GM21528 (cell line): ENCODE measurements around the gene PKIG.
"Not testable (repeated sequence)": the region's sequence is repeated elsewhere in the genome, so short reads cannot be mapped to it uniquely, and the experiment has no call there.

Experiments
- ATAC-seq: cut with Tn5 transposase; IDR thresholded peaks from one replicate; pipeline ENCODE4 v1.9.1; 2021; ENCODE audit warnings: mild to moderate bottlenecking, moderate library complexity; ENCODE audit not compliant: unreplicated experiment, low FRiP score

Gene PKIG

DNA sequence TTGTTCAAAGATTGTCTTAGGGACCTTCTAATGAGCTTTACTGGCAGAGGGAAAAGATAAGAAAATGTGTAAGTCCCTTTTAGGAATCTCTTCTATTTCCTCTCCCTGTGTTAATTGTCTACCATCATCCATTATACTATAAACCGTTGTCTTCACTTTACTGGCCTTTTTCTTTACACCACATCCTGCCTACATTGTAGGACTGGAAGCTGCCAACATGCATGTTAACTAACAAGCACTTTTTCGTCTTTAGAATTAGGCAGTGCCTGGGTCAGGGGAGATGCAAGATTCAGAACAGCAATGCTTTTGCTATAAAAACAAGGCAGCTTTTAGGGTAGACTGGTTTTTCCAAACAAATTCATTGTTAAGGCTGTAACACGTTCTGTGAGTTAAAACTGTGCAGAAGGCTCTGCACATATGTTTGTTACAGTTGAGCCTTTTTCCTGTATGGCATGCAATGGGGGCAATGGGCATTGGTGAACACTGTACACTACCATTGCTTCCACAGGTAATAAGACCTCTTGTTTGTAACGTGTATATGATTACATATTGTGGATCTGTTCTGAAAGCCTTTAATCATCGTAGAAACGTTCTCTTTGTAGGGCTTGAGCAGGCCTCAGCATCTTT lies 10.9 kb upstream of the PKIG start:
- ATAC-seq = no peak

DNA sequence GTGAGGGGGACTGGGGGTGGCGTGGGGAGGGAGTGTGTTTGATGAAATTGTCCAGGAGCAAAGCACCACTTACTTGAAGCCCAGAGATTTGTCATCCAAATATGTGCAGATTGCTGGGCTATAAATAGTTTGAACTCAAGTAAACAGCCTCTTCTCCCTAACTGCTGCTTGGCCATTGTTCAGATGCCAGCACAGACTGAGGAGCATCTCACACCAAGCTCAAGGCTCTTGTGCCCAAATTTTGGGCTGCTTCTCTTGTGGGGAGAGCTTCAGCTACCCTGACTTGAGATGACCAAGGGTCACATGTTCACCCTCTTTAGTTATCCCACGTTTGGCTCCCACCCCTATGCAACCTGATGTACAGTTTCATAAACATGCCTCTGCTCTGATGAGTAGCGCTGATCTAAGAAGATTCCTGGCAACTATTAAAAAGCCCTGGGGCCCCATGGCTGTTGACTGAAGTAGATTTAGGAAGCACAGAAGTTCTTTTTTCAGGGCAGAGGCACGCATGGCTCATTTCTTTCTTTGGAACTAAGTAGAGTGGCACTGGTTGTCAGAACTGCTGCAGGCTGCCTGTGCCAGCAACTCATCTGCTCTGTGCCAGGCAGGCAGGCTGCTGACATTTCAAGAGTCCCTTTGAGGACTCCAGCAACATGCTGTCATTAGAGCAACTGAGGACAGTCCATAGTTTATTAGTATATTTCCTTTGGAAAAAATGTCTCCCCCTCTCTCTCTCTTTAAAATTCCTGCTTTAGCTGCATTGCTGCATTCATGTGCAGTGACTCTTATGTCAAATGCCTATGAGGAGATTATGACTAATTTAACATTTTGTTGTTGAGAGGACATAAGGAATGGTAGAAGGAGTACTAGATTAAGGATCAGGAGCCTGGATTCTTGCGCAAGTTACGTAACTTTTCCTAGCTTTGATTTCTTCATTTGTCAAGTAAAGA lies 9.6 kb upstream of the PKIG start:
- ATAC-seq = no peak

DNA sequence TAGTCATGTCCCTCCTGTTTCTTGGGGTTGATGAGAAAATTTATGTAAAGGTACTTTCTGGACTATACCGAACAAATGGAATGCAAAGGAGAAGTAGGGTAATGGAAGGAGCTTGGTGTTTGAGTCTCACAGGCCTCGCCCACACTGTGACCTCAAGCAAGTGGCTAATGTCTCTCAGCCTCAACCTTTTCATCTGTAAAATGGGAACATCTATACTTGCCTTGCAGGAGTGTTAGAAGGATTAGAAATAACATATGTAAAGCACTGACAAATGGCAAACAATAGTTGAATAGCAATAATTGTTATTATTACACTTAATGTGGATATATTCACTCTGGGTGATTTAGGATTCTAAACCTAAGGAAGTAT lies 8.9 kb upstream of the PKIG start:
- ATAC-seq = no peak

DNA sequence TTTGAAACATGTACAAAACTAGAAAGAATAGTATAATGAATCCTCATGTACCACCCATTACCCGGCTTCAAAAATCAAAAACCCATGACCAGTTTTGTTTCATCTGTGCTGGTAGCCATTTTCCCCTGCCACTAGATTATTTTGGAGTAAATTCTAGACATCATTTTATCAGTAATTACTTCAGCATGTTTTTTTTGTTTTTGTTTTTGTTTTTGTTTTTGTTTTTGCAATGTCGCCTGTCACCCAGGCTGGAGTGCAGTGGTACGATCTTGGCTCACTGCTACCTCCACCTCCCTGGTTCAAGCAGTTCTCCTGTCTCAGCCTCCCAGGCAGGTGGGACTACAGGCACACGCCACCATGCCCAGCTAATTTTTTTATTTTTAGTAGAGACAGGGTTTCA lies 8.0 kb upstream of the PKIG start:
- ATAC-seq = no peak

DNA sequence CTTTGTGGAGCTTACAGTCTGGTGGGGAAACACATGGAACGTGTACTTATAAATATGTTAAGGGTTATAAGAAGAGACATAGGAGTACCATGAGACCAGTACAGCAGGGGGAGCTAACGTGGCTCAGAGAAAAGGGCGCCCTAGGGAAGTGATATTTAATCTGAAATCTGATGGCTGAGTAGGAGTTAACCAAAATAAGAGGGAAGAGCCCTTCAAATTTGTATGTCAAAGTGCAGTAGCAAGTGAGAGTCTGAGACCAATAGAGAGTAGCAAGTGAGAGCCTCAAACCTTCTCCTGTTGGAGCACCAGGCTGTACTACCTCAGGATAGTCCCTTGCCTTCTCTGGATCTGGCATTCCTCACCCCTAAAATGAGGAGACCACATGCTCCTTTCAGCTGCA lies 6.1 kb upstream of the PKIG start:
- ATAC-seq = no peak

DNA sequence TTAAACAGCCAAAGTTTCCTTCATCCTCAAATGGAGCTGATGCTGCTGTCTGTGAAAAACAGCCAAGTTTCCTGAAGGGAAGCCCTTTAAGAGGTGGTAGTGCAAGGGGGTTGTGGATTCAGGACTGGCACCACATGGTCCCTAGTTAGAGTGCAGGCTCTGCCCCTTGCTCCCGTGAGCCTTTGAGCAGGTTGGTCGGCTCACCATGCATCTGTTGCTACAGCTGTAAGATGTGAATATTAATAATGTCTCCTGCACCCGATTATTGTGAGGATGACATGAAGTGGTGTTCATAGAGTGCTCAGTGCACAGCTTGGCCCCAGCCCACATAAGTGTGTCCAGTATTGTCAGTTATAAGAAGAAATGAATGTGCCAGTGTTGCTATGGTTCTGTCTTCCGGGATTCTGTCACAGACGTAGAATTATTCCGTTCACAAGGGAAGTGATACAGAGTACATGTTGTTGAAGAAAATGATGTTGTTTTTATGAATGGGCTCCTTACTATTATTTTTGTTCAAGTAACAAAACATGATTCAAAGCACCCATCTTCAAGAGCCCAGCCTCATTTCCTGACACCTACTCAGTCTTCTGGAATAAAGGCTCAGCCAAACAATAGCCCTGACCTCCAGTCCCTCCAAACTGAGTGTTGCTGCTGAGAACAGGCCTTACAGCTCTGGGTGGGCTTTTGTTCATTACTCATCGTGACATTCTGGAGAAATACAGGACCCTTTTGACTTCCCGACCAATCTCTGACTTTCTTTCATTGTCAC lies 2.9 kb upstream of the PKIG start:
- no peak for ATAC-seq

DNA sequence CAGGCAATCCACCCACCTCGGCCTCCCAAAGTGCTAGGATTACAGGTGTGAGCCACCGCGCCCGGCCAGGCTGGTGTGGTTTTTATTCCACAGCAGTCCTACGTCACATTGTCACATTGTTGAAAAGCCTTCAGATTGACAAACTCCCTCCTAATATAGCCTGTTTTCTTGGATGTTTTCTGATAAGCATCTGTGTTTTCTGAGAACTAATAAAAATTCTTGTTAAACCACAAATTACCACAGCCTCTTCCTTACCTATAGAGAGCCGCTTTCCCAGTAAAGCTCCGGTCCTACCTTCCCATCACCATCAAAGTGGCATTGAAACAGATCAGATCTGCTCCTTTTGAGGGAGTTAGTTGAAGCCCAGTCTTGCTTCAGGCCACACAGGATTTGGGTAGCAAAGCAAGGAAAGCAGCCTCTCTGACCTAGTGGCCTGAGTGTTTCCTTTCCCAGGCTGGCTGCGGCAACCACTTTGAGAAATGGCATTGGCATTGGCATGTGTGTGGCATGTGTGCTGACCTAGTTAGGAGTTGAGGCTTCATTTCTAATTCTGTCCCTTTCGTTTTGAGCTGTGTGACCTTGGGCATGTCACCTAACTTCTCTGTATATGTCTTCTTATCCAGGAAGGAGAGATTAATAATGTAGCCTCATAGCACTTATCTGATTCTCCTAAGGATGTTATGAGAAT lies 1.7 kb upstream of the PKIG start:
- ATAC-seq = no peak

DNA sequence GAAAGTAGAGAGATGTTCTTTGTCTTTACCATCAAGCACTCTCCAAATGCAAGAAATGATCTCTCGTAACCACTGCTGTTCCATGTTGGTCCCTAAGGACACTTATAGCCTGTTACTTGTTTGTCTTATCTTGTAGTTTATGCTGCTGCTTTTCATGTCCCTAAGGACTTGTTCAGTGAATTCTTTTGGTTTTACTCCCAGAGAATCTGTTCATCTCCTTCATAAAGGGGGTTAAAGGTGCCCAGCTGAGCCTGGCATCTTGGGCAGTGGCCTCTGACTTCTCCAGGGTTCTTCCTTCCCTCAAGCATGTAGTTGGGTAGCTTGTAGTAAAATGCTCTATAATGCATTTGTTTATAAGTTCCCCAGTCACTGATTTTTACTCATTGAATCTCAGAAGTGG lies 864 bp upstream of the PKIG start:
- no peak for ATAC-seq

DNA sequence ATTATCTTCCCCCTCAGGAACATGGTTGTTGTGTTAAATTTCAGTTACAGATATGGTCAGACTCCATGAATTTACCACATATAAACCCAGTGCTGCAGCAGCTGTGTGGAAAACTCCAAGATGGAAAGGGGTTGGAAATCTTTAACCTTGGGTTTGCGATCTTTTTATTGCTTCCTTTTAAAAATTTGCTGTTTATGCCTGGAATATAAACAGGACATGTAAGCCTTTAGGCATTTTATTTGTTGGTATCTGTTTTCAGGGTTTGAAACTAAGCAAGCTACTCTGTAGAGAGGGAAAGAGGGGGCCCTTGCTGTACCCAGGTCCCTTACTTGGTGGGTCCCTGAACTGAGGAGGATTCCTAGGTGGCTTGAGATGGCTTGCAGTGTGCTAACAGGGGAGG lies 778 bp downstream of the PKIG start:
- no peak for ATAC-seq

DNA sequence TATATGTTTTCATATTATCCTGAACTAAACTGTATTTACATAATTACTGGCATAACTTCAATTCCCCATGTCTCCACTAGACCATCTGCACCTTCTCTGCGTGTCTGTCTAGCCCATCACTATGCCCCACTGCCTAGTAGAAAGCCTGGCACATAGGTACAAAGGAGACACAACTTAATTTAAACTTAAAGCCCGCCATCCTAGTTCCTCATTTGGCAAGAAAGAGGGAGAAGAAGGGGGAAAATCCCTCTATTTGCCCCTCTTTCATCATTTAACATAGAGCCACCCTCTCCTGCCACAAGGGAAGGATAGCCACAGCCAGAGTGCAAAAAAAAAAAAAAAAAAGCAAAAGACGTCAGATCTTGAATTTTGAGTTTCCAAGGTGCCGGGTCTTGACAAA lies 1.8 kb downstream of the PKIG start:
- no peak for ATAC-seq

DNA sequence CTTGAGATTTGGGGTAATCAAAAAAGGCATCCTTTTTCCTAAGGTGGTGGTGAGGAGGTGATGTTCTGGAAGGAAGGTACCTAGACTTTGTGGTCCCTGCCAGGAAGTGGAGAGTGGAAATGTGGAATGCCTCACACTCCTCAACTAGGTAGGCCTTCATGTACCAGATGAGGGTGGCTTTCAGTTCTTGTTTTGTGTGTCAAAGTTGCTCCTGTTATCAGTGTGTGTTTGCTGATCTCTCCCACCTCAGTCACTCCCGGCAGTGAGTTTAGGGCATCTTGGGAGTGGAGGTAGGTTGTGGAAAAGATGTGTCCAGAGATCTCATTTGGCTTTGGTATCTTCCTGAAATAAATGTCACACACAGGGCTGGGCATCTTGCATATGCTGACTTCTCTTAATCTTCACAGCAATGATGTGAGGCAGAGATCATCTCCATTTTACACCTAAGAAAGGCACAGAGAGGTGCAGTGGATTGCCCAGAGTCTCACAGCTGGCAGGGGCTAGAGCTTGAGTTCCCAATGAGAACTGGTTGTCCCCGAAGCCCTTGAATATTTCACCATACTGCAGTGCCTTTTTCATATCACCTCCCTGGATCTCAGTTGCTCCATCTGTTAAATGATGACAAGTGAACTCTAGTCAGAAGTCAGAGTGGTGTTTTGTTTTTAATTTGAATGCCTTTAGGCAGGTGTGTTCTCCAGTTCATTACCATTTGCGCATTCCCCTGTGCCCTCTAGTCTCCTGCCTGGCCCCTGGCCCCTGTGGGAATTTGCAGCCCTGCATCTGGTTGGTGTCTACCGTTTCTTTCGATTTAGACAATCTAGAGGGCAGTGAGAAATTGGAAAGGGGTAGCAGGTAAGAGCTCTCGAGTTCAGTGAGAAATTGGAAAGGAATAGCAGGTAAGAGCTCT lies 2.9 kb downstream of the PKIG start:
- ATAC-seq = no peak

DNA sequence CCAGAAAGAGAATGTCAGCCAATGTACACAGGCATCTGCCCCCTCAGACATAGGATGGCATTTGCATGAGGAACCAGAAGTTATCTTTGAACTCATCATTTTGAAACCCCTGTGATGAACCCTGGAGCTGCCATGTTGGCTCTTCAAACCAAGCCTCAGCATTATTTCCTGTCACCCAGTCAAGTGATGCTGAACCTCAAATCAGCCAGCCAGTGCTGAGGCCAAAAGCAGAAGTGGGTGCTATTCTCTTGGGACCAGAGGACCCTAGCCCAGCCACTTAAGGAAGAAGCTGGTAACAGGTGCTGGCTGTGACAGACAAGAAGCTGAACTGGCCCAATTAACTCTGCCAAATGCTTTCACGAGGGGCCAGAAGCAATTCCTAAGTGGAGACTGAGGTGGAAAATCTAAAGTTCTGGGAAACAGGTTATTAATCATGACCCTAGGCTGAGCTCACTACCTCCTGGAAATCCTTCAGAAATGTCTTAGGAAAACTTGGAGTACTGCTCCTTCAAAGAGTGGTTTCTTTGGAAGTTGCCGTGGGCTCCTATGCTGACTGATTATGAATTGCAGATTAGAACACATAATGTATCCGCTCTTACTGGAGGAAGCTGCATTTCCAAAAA lies 4.0 kb downstream of the PKIG start:
- peak; percentile 65 for ATAC-seq

DNA sequence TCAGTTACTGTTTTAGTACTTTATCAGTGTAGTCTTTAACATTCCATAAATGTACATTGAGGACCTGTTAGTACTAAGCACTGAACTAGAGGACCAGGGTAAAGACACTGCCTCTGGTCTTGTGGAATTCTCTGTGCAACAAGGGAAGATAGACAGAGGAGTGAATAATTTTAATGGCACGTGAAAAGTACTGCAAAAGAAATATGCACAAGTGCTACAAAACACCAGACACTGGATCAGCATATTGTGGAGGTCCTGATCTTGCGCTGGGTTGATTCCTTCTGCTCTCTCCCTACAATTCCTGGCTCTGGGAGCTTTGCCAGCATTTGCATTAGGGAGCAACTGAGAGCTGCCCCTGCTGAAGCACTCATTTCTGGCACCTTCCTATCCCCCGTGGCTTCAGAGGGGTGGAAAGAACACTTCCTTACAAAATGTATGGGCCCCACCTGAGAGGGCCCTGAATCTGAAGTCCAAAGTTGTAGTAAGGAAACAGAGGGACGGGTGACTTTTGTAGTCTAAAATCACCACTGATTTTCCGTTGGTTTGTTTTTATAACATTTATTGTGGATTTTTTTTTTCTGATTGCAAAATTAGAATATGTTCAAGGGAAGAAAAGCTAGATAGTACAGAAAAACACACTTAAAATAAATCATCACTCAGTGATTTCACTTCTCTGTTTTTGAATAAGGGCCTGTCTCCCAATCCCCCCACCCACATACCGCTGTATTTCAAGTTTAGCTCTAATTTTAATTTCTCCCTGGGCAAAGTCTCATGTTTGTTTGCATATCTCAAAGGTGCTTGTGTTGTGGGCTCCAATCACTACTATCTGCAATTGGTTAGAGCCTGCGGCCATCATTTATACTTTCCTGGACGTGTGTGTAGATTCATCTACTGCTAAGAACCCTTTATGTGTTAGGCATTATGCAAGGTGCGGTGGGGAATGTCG lies 4.9 kb downstream of the PKIG start:
- ATAC-seq = no peak

DNA sequence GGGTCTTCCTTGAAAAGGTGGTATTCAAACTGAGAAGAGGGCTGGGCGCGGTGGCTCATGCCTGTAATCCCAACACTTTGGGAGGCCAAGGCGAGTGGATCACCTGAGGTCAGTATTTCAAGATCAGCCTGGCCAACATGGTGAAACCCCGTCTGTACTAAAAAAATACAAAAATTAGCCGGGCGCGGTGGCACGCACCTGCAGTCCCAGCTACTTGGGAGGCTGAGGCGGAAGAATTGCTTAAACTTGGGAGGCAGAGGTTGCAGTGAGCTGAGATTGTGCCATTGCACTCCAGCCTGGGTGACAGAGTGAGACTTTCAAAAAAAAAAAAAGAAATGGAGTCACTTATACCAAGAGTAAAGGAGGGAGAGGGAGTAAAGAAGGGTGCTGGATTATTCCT lies 5.9 kb downstream of the PKIG start:
- not testable (repeated sequence) for ATAC-seq

DNA sequence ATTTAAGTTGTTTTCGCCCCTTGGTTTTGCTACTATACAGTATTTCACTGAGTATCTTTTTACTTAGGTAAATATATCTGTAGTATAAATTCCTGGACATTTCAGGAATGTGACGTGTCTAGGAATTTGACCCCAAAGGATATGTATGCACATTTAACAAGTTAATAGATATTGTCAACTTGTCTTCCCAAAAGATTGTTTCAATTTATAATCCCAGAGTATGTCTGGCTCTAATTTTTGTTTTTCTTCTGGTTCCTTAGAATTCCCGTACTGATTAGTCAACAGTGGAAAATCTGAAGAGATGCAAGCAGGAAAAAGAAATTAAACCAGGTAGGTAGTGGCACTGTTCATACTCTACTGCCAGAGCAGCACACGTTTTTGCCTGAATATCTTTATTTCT lies 7.2 kb downstream of the PKIG start:
- ATAC-seq = no peak

DNA sequence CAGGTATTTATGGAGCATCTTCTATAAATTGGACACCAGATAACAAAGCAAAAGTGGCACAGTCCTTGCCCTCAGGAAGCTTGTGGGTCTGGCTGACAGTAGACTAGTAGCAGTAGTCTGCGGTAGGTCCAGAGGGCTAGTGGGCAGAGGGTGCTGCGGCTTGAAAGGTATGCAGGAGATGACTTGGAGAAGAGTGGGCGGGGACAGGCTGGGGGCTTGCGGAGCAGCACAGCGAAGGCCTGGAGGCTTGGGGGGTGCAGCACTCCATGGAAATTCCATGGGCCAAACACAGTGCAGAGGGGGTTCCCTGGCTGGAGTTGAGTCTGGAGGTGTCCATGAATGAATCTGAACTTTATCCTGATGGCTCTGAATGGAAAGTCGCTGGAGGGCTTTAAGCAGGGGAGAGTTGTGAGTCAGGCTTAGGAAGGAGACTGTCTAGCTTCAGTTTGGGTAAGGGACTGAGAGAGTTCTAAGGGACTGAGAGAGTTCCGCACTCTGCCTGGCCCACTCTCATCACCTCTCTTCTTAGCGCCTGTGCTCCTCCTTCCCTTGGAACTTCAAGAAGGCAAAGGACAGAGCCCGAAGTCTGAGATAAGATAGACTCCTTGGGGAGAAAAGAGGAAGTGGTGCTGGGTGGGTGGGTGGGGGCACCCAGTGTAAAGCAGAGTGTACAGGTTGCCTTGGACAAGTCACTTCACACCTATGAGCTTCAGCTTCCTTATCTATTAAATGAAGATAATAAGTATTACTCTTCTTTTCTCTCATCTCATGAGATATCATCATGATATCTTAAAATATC lies 8.8 kb downstream of the PKIG start:
- ATAC-seq = no peak

DNA sequence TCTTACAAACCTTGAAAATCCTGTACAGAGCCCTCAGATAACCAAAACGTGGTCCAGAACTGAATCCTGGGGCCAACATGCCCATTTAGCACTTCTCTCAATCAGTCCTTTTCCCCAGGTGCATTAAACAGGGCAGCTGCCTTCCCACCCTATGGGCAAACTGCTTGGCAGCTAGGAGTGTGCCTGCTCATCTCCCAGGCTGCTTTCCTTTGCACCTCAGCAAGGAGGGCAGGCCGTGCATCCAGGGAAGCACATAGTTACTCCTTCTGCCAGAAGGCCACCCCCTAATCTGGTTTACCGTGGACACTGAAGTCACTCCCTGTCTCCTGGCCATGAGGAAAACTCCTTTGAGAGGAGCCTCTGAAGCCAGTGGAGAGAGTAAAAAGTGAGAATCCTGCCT lies 10.0 kb downstream of the PKIG start:
- no peak for ATAC-seq
